Stomach (tissue), 9 donors: Measurements from ENCODE around the gene ST6GALNAC6. TPM values are rescaled to one million over a fixed set of nuclear protein-coding genes. Genes with fewer than 3 reads are reported as not detected.

Experiments
- DNase-seq, 2 donors: peaks; one replicate each; pipeline versions ENCODE4 v3.0.0 to v3.0.0-alpha.2; 2013 to 2019
- H3K27ac ChIP-seq, 5 donors: fragments of 200-600 bp in 4 of 5; sonication (generic) in 4 of 5; one replicate each; pipeline ENCODE4 v1.5.1; 2013 to 2019; ENCODE audit warnings: mild to moderate bottlenecking in 1 of 5, moderate library complexity in 1 of 5
- H3K27me3 ChIP-seq, 3 donors: fragments of 200-600 bp; sonication (generic); one replicate each; pipeline ENCODE4 v1.5.1; 2017 to 2019; ENCODE audit warnings: mixed run types in 1 of 3
- H3K36me3 ChIP-seq, 4 donors: fragments of 200-600 bp; sonication (generic); 1 replicate in 3 of 4; 2 replicates in 1 of 4; pipeline ENCODE4 v1.5.1; 2016 to 2019
- H3K4me1 ChIP-seq, 4 donors: fragments of 200-600 bp; sonication (generic); one replicate each; pipeline ENCODE4 v1.5.1; 2016 to 2019
- H3K4me3 ChIP-seq, 4 donors: fragments of 200-600 bp; sonication (generic) in 3 of 4; one replicate each; pipeline ENCODE4 v1.5.1; 2016 to 2019; ENCODE audit warnings: mild to moderate bottlenecking in 1 of 4
- H3K9me3 ChIP-seq, 4 donors: fragments of 200-600 bp; sonication (generic); one replicate each; pipeline ENCODE4 v1.5.1; 2016 to 2019
- EP300 ChIP-seq: sonication (generic); formaldehyde crosslinking; IDR thresholded peaks from one replicate; pipeline ENCODE4 v1.6.1; 2017; ENCODE audit warnings: antibody characterized with exemption
- POLR2A ChIP-seq, 4 donors: fragments of 450-650 bp; IDR thresholded peaks; one replicate each; pipeline ENCODE4 v1.6.1; 2016; ENCODE audit warnings: antibody characterized with exemption in 4 of 4, control low read depth in 2 of 4, mild to moderate bottlenecking in 1 of 4, moderate library complexity in 1 of 4
- POLR2AphosphoS5 ChIP-seq, 3 donors: sonication (generic); formaldehyde crosslinking; IDR thresholded peaks; one replicate each; pipeline ENCODE4 v1.6.1; 2016; ENCODE audit warnings: antibody characterized with exemption in 3 of 3
- WGBS, 5 donors: extraction: QIAGEN DNeasy Blood & Tissue Kit in 3 of 5; methylation state at CpG; one replicate each; pipeline versions ENCODE4 v1.1.5 to v1.1.7; 2013 to 2018; 5-methylcytosine and 5-hydroxymethylcytosine counted together
- intact Hi-C: fragments of 100-400 bp; cut with DNase I; formaldehyde crosslinking; loops from one replicate; pipeline ENCODE4 v1.15.1; 2023; ENCODE audit warnings: low total_unique reads
- polyA plus RNA-seq, 3 donors: library from polyadenylated mRNA; stranded (reverse); fragments of 200-250 nt; gene quantifications; one replicate each; pipeline ENCODE4 v1.2.3, GENCODE V29; 2013
- total RNA-seq, 5 donors: library from RNA; depleted of rRNA; stranded (reverse); fragments of >200 nt; gene quantifications; one replicate each; pipeline versions ENCODE4 v1.1.0 to v1.2.3, GENCODE V29; 2014 to 2016
- TF ChIP-seq, protein P1 (sequence below), 7 experiments: fragments of 450-650 bp in 4 of 7; fragments of 200-600 bp in 3 of 7; sonication (generic) in 3 of 7; IDR thresholded peaks; one replicate each; pipeline ENCODE4 v1.5.1; 2016 to 2019; ENCODE audit warnings: antibody characterized with exemption in 7 of 7, control low read depth in 2 of 7, mild to moderate bottlenecking in 1 of 7
- donor health status: healthy with polysubstance abuse.
- donor health status: Bipolar disorder and iron deficiency.
- donor health status: healthy.

Gene ST6GALNAC6
- total and polyA plus RNA-seq, 8 donors: 18.0 to 145 (median 53.0) TPM

DNA sequence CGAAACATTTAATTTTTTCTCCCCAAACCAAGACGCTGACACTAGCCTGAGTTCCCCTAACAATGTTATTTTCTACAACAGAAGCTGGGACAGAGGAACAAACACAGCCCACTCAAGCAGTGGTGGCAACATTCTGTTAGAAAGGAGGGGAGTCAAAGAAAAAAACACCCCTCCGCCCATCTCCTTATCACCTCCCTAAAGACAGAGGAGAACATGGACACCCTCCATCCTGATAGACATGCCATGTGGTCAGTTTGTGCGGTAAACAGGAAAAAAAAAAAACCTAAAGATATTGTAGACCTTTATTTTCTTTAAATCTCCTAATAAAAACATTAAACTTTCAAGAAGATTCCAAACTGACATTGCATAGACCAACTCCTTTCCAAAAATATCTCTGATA is 41.2 kb upstream of the ST6GALNAC6 start:
- Histone ChIP-seq H3K27ac (no peak overlapping the region), H3K27me3 (no peaks in the 10 kb centered on the region), H3K9me3 (no peaks in the 10 kb centered on the region), H3K36me3 (peaks cover 39 to 68% (median 47%) of the 10 kb centered on the region in 4 donors), H3K4me3 (no peak overlapping the region), H3K4me1 (peaks cover 34 to 70% (median 51%) of the 10 kb centered on the region in 4 donors)
- WGBS, 5 donors: 88 to 93% (median 90%) methylated on average over 4 of the region's 4 CpGs
- no peak for TF ChIP-seq POLR2AphosphoS5 (IDR thresholded peaks at IDR 0.05)
- no peak for TF ChIP-seq POLR2A (IDR thresholded peaks at IDR 0.05)
- TF ChIP-seq, protein P1, sequence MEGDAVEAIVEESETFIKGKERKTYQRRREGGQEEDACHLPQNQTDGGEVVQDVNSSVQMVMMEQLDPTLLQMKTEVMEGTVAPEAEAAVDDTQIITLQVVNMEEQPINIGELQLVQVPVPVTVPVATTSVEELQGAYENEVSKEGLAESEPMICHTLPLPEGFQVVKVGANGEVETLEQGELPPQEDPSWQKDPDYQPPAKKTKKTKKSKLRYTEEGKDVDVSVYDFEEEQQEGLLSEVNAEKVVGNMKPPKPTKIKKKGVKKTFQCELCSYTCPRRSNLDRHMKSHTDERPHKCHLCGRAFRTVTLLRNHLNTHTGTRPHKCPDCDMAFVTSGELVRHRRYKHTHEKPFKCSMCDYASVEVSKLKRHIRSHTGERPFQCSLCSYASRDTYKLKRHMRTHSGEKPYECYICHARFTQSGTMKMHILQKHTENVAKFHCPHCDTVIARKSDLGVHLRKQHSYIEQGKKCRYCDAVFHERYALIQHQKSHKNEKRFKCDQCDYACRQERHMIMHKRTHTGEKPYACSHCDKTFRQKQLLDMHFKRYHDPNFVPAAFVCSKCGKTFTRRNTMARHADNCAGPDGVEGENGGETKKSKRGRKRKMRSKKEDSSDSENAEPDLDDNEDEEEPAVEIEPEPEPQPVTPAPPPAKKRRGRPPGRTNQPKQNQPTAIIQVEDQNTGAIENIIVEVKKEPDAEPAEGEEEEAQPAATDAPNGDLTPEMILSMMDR (IDR thresholded peaks at IDR 0.05): no peak
- no peak for TF ChIP-seq EP300
- intact Hi-C loops: loop anchor here (5.0 kb wide), 1 partner anchor 97 kb away; no protein-coding TSS in a partner anchor
- no peak for DNase-seq

DNA sequence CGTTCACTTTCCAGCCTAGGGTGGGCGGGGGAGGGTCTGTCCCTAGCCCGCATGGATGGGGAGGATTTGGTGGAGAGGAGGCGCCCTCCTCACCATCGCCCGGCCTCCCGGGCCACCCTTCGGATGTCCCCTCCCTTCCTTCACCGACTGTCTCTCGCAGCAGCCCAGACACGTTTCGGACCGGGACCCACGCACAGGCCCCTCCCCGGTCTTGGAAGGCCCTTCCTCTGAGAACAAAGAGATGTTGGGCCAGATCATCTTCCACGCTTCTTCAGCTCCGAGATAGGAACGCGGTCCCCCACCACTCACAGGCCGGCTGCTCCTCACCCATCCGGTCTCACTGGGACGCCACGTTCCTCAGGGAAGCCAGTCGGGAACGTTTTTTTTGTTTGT is 38.9 kb upstream of the ST6GALNAC6 start:
- Histone ChIP-seq H3K36me3 (peaks cover 22 to 59% (median 39%) of the 10 kb centered on the region in 4 donors), H3K27me3 (no peaks in the 10 kb centered on the region), H3K9me3 (no peaks in the 10 kb centered on the region), H3K27ac (peak overlapping the region; percentile 43 to 84 (median 74)), H3K4me3 (peak overlapping the region; percentile 75 to 89 (median 79)), H3K4me1 (peaks cover 38 to 60% (median 48%) of the 10 kb centered on the region in 4 donors)
- intact Hi-C loops: no loop called here
- 23 to 39% (median 26%) methylated on average over 23 to 25 of the region's 25 CpGs for WGBS, 5 donors
- no peak for TF ChIP-seq EP300
- TF ChIP-seq POLR2AphosphoS5 (IDR thresholded peaks at IDR 0.05): peak in 1 of 3 donors; percentile 46
- peak in 1 of 2 donors; percentile 72 for DNase-seq

DNA sequence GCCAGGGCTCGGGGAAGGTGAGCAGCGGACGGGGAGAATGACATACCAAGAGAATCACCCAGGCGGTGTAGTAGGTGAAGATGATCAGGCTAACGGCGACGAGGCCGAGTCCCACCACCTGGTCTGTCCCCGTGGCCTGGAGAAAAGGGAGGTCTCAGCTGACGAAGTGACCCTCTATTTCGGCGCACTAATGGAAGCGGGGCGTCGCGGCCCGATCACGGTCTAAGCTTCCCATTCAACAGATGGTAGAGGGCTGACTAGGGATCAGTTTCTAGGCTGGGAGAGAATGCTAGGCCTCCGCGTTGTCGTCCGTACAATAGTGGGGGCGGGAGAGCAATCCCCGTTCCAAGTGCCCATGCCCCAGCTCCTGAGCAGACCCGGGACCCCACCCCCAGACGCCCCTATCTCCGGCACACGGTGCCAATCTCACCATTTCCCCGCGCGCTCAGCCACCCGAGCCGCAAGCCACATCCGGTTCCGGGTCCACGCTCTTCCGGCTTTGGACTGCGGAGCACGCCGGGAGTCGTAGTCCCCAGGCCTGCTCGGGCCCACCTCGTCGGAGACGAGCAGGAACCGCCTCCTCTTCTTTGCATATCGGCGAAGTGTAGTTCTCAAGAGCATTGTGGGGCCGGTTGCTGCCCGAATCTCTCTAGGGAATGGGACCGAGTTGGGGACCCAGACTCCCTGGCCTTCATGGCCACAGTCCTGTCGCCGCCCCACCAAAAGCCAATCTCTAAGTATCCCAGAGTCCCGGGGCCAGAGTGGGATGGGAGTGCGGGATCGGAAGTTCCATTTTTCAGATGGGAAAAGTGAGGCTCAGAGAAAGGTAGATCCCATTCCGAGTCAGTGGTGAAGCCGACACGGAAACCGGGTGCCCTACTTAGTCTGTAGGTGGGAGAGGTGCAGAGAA is 38.2 kb upstream of the ST6GALNAC6 start, which contains the start of gene DPM2:
DPM2 (minus strand) TSS at position 467 of the 910 bp plus-strand sequence; CDS start at position 433, 34 bp downstream.
- TF ChIP-seq POLR2A (IDR thresholded peaks at IDR 0.05) (no peak), EP300 (no peak), POLR2AphosphoS5 (IDR thresholded peaks at IDR 0.05) (peak; percentile 44 to 97 (median 87))
- Histone ChIP-seq H3K27me3 (no peaks in the 10 kb centered on the region), H3K27ac (peak within 1 kb of the TSS; percentile 43 to 84 (median 74)), H3K9me3 (no peaks in the 10 kb centered on the region), H3K4me3 (peak within 1 kb of the TSS; percentile 75 to 89 (median 79)), H3K36me3 (peaks cover 16 to 53% (median 32%) of the 10 kb centered on the region in 4 donors), H3K4me1 (peaks cover 34 to 54% (median 43%) of the 10 kb centered on the region in 4 donors)
- peak; percentile 83 to 97 for DNase-seq
- intact Hi-C loops: no loop called here
- WGBS, 5 donors: 2 to 5% (median 4%) methylated on average over 43 to 60 of the region's 60 CpGs

DNA sequence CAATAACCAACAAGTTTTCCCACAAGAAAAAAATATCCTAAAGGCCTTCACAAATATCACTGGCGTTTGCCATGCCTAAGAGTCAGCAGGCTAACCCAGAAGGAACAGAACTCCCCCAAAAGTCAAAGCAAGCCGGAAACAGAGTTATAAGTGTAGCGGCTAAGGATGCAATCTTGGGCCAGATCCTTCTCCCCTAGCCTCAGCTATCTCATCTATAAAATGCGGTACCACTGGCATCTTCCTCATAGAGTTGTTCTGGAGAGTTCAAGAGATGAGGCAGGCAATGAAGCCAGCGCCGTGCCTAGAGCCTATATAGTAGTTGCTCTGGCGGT is 37.6 kb upstream of the ST6GALNAC6 start:
- TF ChIP-seq POLR2AphosphoS5 (IDR thresholded peaks at IDR 0.05) (no peak), EP300 (no peak), POLR2A (IDR thresholded peaks at IDR 0.05) (no peak)
- TF ChIP-seq, protein P1 (IDR thresholded peaks at IDR 0.05): no peak
- Histone ChIP-seq H3K9me3 (no peaks in the 10 kb centered on the region), H3K27ac (peak overlapping the region in 4 of 5 donors; percentile 69 to 84 (median 76)), H3K36me3 (peaks cover 10 to 46% (median 26%) of the 10 kb centered on the region in 4 donors), H3K4me1 (peaks cover 28 to 48% (median 37%) of the 10 kb centered on the region in 4 donors), H3K27me3 (no peaks in the 10 kb centered on the region), H3K4me3 (peak overlapping the region; percentile 75 to 89 (median 79))
- intact Hi-C loops: no loop called here
- no peak for DNase-seq
- WGBS, 5 donors: 5 to 15% (median 9%) methylated on average over 7 of the region's 7 CpGs

DNA sequence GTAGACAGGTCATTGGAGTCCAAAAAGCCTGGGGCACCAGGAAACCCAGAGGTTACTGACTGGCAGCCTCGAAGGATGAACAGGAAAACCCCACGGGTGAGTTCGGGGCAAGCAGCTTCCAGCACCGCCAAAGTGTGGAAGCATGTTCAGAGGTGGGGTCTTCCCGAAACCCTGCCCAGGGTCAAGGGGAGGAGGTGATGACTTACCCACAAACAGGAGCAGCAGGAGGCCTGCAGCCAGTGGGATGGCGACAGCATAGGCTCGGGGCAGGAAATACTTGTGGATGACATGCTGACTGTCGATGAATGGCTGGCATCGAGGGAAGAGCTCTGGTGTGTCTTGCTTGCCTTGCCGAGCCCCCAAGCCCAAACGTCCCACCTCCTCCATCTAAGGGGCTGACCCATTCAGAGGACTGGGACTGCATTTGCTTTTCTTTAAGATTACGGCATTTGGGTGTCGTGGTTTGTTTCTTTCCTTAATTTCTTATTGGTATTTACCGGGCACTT is 37.0 kb upstream of the ST6GALNAC6 start:
- no peak for TF ChIP-seq POLR2A (IDR thresholded peaks at IDR 0.05)
- TF ChIP-seq POLR2AphosphoS5 (IDR thresholded peaks at IDR 0.05): no peak
- TF ChIP-seq EP300: no peak
- TF ChIP-seq, protein P1 (IDR thresholded peaks at IDR 0.05): no peak
- Histone ChIP-seq H3K27me3 (no peaks in the 10 kb centered on the region), H3K36me3 (peaks cover 6 to 40% (median 21%) of the 10 kb centered on the region in 4 donors), H3K4me3 (peak overlapping the region in 3 of 4 donors; percentile 79 to 89 (median 79)), H3K9me3 (no peaks in the 10 kb centered on the region), H3K4me1 (peaks cover 32 to 51% (median 36%) of the 10 kb centered on the region in 4 donors), H3K27ac (no peak overlapping the region)
- 71 to 78% (median 75%) methylated on average over 14 of the region's 14 CpGs for WGBS, 5 donors
- DNase-seq: no peak
- intact Hi-C loops: no loop called here
